Heart left ventricle (tissue), 16 donors: ENCODE measurements around the gene USH1G. TPM values are rescaled to one million over a fixed set of nuclear protein-coding genes. Genes with fewer than 3 reads are reported as not detected.

ENCODE experiments used
- ATAC-seq, 4 donors: fragments of 200-7000 bp; cut with Tn5 transposase; one replicate each; pipeline ENCODE4 v1.9.1; 2020 to 2022; ENCODE audit warnings: moderate library complexity in 4 of 4, mild to moderate bottlenecking in 3 of 4, moderate number of reproducible peaks in 1 of 4
- DNase-seq, 5 donors: peaks; one replicate each; pipeline ENCODE4 v3.0.0-alpha.2; 2020
- H3K27ac ChIP-seq, 12 donors: fragments of 200-600 bp; sonication (generic) in 4 of 12; one replicate each; pipeline versions ENCODE4 v1.5.0 to v1.8.0; 2016 to 2022; ENCODE audit warnings: mild to moderate bottlenecking in 2 of 12
- H3K27me3 ChIP-seq, 9 donors: fragments of 200-600 bp; sonication (generic) in 2 of 9; one replicate each; pipeline versions ENCODE4 v1.5.1 to v1.8.0; 2016 to 2022; ENCODE audit warnings: mild to moderate bottlenecking in 3 of 9
- H3K36me3 ChIP-seq, 9 donors: fragments of 200-600 bp; sonication (generic) in 2 of 9; one replicate each; pipeline versions ENCODE4 v1.5.0 to v1.8.0; 2018 to 2022; ENCODE audit warnings: mild to moderate bottlenecking in 2 of 9
- H3K4me1 ChIP-seq, 12 donors: fragments of 200-600 bp; sonication (generic) in 4 of 12; one replicate each; pipeline versions ENCODE4 v1.5.0 to v1.8.0; 2016 to 2022; ENCODE audit warnings: mild to moderate bottlenecking in 3 of 12
- H3K4me3 ChIP-seq, 12 donors: fragments of 200-600 bp; sonication (generic) in 4 of 12; one replicate each; pipeline versions ENCODE4 v1.5.0 to v1.8.0; 2017 to 2022; ENCODE audit warnings: mild to moderate bottlenecking in 9 of 12, moderate library complexity in 4 of 12
- H3K9me3 ChIP-seq, 12 donors: fragments of 200-600 bp; sonication (generic) in 4 of 12; one replicate each; pipeline versions ENCODE4 v1.5.0 to v1.8.0; 2016 to 2022; ENCODE audit warnings: mild to moderate bottlenecking in 1 of 12
- CTCF ChIP-seq, 12 donors: fragments of 200-600 bp; sonication (generic) in 4 of 12; IDR thresholded peaks; one replicate each; pipeline versions ENCODE4 v1.5.0 to v1.8.0; 2018 to 2022; ENCODE audit warnings: antibody characterized with exemption in 12 of 12, mild to moderate bottlenecking in 5 of 12
- POLR2A ChIP-seq, 2 donors: fragments of 450-650 bp; IDR thresholded peaks; one replicate each; pipeline ENCODE4 v1.6.1; 2017; ENCODE audit warnings: antibody characterized with exemption in 2 of 2, mild to moderate bottlenecking in 2 of 2, moderate library complexity in 2 of 2
- WGBS, 4 donors: extraction: QIAGEN DNeasy Blood & Tissue Kit in 2 of 4; methylation state at CpG; one replicate each; pipeline versions ENCODE4 v1.1.5 to v1.1.7; 2013 to 2018; 5-methylcytosine and 5-hydroxymethylcytosine counted together
- intact Hi-C, 10 donors: fragments of 100-400 bp; cut with DNase I; formaldehyde crosslinking; loops; one replicate each; pipeline versions ENCODE4 v1.11.1 to v1.14.2; 2022
- polyA plus RNA-seq, 2 donors: library from polyadenylated mRNA; stranded (reverse); fragments of 200-250 nt; gene quantifications; one replicate each; pipeline ENCODE4 v1.2.3, GENCODE V29; 2013
- total RNA-seq, 9 donors: library from RNA; depleted of rRNA in 2 of 9; stranded (reverse); fragments of >200 nt in 2 of 9; fragmentation: NEBNext Ultra II Directional in 3 of 9; extraction: Animal tissue kit (Norgen Biotek cat#: 25700) in 3 of 9; gene quantifications; one replicate each; pipeline versions ENCODE4 v1.1.0 to v1.2.4, GENCODE V29; 2016 to 2023
- donor health status: ischemic (EF 13 %, LVEDD 7.1; RV severe dilation, severe dysfunction).
- donor health status: healthy with polysubstance abuse.
- donor health status: DM: no; HTN: yes; CAD: no.
- donor health status: DM: no; HTN: no; CAD: no.
- donor health status: ischemic (EF 25% LVEDD 6.9; RV normal size, moderate dysfunction).
- donor health status: ischemic (EF 25% LVEDD 5.7; RV mildly dilated, moderate dysfunction).
- donor health status: healthy.
- donor health status: DM: yes; HTN: yes; CAD: no.
- donor health status: ischemic (EF 35%, LVEDD 5.7; RV mildly dilated, moderate dysfunction).
- donor health status: nonischemic (EF 11% LVEDD 7.7; RV severe dilation, severe dysfunction).
- donor health status: DM: yes; HTN: yes; CAD: no.
- donor health status: PGD.
- donor health status: ischemic (EF 29% LVEDD 5.4; RV normal size, mild dysfunction).
- donor health status: nonischemic (EF 23%, LVEDD 6.1; RV moderate dilation, normal function).

USH1G gene
- total and polyA plus RNA-seq, 11 donors = not detected

- Histone ChIP-seq H3K4me3 (no peak overlapping the region), H3K4me1 (peaks cover 4 to 17% (median 8%) of the 10 kb centered on the region in 12 donors), H3K9me3 (no peaks in the 10 kb centered on the region), H3K27ac (no peak overlapping the region), H3K36me3 (peaks cover 0 to 3% (median 0%) of the 10 kb centered on the region in 9 donors), H3K27me3 (peaks cover 0 to 12% (median 4%) of the 10 kb centered on the region in 9 donors)
- DNase-seq (no peak), ATAC-seq (no peak)
- intact Hi-C loops = loop anchor here in 6 of 10 donors (5.0 to 10.0 kb wide), 3 partner anchors 124 to 212 kb away; no protein-coding TSS in a partner anchor
- TF ChIP-seq CTCF (IDR thresholded peaks at IDR 0.05) = no peak
- TF ChIP-seq POLR2A (IDR thresholded peaks at IDR 0.05) = no peak
- WGBS, 4 donors = 79 to 83% (median 81%) methylated on average over 16 to 19 of the region's 19 CpGs
Observed at GRCh38 chr17:74866198-74866835, 56.7 kb downstream of the USH1G start.

Other genes starting within 250 kb of the USH1G start
- gene CD300LF, start 210.3 kb downstream of the USH1G start, total RNA-seq = 1 to 10 TPM in 2 of 9 donors, under 1 TPM in 5, not detected in 2; 0.20 to 7.0 (median 0.42) TPM
- gene CD300LF, start 210.3 kb downstream of the USH1G start, polyA plus RNA-seq = under 1 TPM; 0.15 to 0.61 TPM
- 1 to 10 TPM in 8 of 9 donors, under 1 TPM in 1; 0.76 to 3.6 (median 1.7) TPM for gene RAB37, start 186.0 kb downstream of the USH1G start, total RNA-seq
- 1 to 10 TPM in 1 of 2 donors, under 1 TPM in 1; 0.83 to 2.0 TPM for gene RAB37, start 186.0 kb downstream of the USH1G start, polyA plus RNA-seq
- 10 to 100 TPM; 11.6 to 42.2 (median 19.2) TPM for gene NHERF1, start 174.6 kb downstream of the USH1G start, total RNA-seq
- 10 to 100 TPM in 1 of 2 donors, 1 to 10 TPM in 1; 7.5 to 37.7 TPM for gene NHERF1, start 174.6 kb downstream of the USH1G start, polyA plus RNA-seq
- gene NAT9, start 146.9 kb downstream of the USH1G start, total RNA-seq = 10 to 100 TPM in 7 of 9 donors, 1 to 10 TPM in 2; 7.9 to 22.9 (median 17.1) TPM
- 10 to 100 TPM; 18.2 to 36.6 TPM for gene NAT9, start 146.9 kb downstream of the USH1G start, polyA plus RNA-seq
- 1 to 10 TPM in 2 of 9 donors, under 1 TPM in 7; 0.09 to 3.1 (median 0.45) TPM for gene GRIN2C, start 63.4 kb downstream of the USH1G start, total RNA-seq
- under 1 TPM; 0.23 to 0.25 TPM for gene GRIN2C, start 63.4 kb downstream of the USH1G start, polyA plus RNA-seq
- gene FDXR, start 50.3 kb downstream of the USH1G start, total RNA-seq = 1 to 10 TPM; 2.5 to 8.7 (median 4.7) TPM
- 1 to 10 TPM; 3.7 to 5.5 TPM for gene FDXR, start 50.3 kb downstream of the USH1G start, polyA plus RNA-seq
- gene FADS6, start 29.6 kb downstream of the USH1G start, total RNA-seq = not detected
- gene FADS6, start 29.6 kb downstream of the USH1G start, polyA plus RNA-seq = not detected
- gene OTOP2, start 1.0 kb upstream of the USH1G start, total RNA-seq = not detected
- not detected for gene OTOP2, start 1.0 kb upstream of the USH1G start, polyA plus RNA-seq
- not detected for gene OTOP3, start 12.6 kb upstream of the USH1G start, total RNA-seq
- not detected for gene OTOP3, start 12.6 kb upstream of the USH1G start, polyA plus RNA-seq
- gene HID1, start 49.5 kb upstream of the USH1G start, total RNA-seq = 10 to 100 TPM in 4 of 9 donors, 1 to 10 TPM in 5; 5.7 to 15.7 (median 9.8) TPM
- 10 to 100 TPM in 1 of 2 donors, 1 to 10 TPM in 1; 6.7 to 10.7 TPM for gene HID1, start 49.5 kb upstream of the USH1G start, polyA plus RNA-seq
- 10 to 100 TPM; 13.0 to 56.4 (median 18.1) TPM for gene CDR2L, start 64.4 kb upstream of the USH1G start, total RNA-seq
- gene CDR2L, start 64.4 kb upstream of the USH1G start, polyA plus RNA-seq = 10 to 100 TPM; 13.6 to 19.1 TPM
- gene MRPL58, start 89.4 kb upstream of the USH1G start, total RNA-seq = 10 to 100 TPM; 41.0 to 89.4 (median 55.8) TPM
- 10 to 100 TPM; 82.0 to 93.8 TPM for gene MRPL58, start 89.4 kb upstream of the USH1G start, polyA plus RNA-seq
- 1,000 to 10,000 TPM in 1 of 9 donors, 100 to 1,000 TPM in 8; 597 to 1,208 (median 875) TPM for gene ATP5PD, start 123.7 kb upstream of the USH1G start, total RNA-seq
- gene ATP5PD, start 123.7 kb upstream of the USH1G start, polyA plus RNA-seq = 1,000 to 10,000 TPM in 1 of 2 donors, 100 to 1,000 TPM in 1; 725 to 2,623 TPM
- gene KCTD2, start 124.0 kb upstream of the USH1G start, total RNA-seq = 10 to 100 TPM; 19.8 to 37.7 (median 31.5) TPM
- 10 to 100 TPM; 15.7 to 38.7 TPM for gene KCTD2, start 124.0 kb upstream of the USH1G start, polyA plus RNA-seq
- 10 to 100 TPM in 6 of 9 donors, 1 to 10 TPM in 3; 4.8 to 23.3 (median 11.1) TPM for gene SLC16A5, start 164.7 kb upstream of the USH1G start, total RNA-seq
- 1 to 10 TPM; 4.3 to 7.8 TPM for gene SLC16A5, start 164.7 kb upstream of the USH1G start, polyA plus RNA-seq
- 1 to 10 TPM; 3.9 to 7.9 (median 5.2) TPM for gene ARMC7, start 186.7 kb upstream of the USH1G start, total RNA-seq
- gene ARMC7, start 186.7 kb upstream of the USH1G start, polyA plus RNA-seq = 1 to 10 TPM; 4.9 to 7.1 TPM
- 10 to 100 TPM; 15.9 to 56.0 (median 22.8) TPM for gene NT5C, start 208.5 kb upstream of the USH1G start, total RNA-seq
- gene NT5C, start 208.5 kb upstream of the USH1G start, polyA plus RNA-seq = 10 to 100 TPM; 29.0 to 45.7 TPM
- gene JPT1, start 231.3 kb upstream of the USH1G start, total RNA-seq = 10 to 100 TPM; 10.4 to 60.8 (median 16.0) TPM
- gene JPT1, start 231.3 kb upstream of the USH1G start, polyA plus RNA-seq = 10 to 100 TPM; 41.8 to 68.0 TPM